DLD1 (cell line): ENCODE data around the gene KYNU.
"Not testable (repeated sequence)": the region's sequence is repeated elsewhere in the genome, so short reads cannot be mapped to it uniquely, and the experiment has no call there.

Experiments
- in situ Hi-C: cut with HindIII; loops from 2 replicates; pipeline ENCODE4 v1.10.0; 2017; ENCODE audit warnings: low sequenced_read_pairs

KYNU gene

DNA sequence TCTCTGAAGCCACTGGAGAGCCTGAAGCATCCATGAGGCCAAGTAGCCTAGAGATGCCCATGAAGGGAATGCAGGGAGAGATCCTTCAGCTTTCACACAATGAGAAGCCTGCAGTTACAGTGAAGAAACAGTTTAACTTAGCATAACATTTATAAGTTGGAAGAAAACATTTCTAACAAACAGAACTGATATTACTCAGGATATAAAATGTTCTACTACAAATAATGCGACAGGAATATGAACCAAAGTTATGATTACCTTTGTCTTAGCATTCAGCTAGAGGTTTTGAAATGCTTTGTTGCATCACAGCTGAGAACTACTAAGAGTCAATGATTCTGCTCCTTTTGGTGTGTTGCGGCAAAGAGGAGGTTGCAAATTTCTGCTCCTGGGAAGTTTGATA lies 6.9 kb upstream of the KYNU start:
- in situ Hi-C loops, result no loop called here

DNA sequence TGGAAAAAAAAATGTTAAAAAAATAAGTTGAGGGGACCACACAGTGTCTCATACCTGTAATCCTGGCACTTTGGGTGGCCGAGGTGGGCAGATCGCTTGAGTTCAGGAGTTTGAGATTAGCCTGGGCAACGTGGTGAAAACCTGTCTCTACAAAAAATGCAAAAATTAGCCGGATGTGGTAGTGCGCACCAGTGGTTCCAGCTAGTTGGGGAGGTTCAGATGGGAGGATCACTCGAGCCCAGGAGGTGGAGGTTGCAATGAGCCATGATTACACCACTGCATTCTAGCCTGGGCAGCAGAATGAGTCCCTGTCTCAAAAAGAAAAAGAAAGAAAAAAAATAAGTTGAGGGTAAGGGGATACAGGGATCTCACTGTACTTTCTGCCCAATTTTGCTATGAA lies 6.1 kb upstream of the KYNU start:
- in situ Hi-C loops, result no loop called here

DNA sequence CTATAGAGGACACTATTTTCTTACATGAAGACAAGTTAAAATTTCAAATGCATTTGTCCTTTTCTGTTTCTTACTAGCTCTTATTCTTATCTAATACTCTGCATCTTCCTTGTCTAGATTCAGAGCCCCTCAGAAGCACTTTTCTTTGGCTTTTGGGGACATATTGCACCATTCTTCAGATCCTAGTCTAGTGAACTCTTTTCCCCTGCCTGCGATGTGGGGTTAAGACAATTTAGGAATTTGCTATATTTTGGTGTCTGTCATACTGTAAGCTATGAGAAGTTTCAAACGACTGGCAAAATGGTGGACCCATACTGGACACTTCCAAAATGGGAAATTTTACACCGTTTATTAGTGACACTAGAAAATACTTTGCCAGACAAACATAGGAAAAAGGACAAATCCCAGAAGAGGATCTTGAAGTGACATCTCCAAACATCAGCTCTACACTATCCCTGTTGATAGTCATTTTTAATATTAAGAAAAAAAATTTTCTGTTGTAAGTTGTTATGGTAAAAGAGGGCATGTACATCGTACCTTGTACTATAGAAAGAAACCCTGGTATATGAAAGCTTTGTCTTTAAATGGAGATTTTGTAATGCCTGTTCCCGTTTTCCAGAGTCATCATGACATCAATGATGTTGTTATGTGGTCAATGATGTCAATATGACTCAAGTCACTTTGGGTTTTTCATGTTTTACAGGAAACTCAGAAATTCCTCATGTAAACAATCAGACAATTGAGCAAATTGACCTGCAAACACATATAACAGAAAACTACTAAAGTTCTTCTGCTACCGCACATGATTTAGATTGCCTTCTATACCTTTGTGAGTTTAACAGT lies 4.4 kb upstream of the KYNU start:
- in situ Hi-C loops, result no loop called here

DNA sequence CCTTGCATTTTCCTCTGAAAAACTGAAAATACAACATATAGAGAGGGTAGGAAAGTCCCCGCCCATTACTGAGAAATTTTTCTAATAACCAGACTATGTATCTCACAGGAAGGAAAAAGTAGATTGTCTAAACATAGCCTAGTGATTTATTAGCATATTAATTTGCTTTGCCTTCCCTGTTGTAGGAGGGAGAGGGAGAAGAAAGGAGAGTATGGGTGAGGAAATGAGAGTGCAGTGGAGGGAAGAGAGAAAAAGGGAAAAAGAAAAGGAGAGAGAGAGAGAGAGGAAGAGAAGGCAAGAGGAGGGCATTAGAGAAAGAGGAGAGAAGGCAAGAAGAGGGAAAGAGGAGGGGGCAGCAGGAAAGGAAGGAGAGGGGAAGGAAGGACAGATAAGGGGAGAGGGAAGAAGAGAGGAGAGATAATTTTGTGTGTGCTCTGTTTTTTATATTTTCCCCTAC lies 3.6 kb upstream of the KYNU start:
- in situ Hi-C loops, result no loop called here

DNA sequence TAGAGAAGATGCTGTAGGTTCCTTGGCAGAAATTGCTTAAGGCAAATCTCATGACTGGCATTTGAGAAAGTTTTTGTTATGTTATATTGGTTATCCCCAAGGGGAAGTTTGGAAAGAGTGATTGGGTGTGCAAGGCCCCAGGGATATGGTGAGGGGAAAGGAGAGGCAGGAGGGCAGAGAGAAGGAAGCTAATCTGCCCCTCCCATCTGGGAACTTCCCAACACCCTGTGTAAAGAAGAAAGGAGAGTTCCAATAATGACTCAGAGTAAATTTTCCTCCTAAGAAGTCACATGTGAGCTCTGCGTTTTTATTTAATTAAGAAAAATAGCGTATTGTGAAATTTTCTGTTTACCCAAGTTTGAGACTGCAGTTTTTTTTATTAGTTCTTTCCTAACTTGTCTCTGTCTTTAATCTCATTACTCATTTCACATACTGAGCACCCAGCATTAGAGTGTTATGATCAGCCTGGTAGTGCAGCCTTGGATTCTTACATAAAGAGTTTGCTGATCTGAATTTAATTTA lies 3.1 kb upstream of the KYNU start:
- in situ Hi-C loops, result no loop called here

DNA sequence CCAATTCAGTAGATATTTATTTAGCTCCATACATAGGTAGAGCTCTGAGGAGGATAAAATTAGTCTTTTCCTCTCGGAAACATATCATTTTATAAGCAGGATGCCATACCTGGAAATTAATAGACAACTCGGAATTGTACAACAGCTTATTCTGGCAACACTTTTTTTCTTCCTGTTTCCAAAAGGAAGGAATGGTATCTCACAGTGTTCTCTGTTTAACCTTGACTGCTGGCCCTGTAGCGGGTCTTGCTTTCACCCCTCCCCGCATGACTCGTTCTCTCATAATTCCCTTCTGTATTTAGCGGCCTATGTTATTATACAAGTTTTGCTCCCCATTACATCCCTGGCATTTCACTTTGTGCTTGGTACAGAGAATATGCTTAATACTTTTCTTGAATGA lies 2.5 kb upstream of the KYNU start:
- in situ Hi-C loops, result no loop called here

DNA sequence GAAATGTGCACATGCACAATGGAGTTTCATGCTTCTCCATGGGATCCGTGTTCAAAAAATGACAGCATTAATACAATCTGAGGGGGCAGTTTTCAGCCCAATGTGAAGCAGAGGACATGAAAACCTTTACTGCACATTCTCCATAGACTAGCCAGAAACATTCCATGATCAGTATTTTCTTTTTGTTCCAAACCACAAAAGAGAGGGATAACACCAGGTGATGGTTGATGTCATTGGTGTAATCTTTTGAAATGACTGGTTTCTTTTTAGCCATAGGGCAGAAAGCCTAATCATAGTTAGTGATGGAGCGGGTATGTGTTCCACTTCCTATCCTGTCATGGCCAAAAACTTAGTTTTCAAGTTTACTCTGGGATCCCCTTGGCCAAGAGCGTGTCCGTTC lies 1.8 kb upstream of the KYNU start:
- in situ Hi-C loops, result no loop called here

DNA sequence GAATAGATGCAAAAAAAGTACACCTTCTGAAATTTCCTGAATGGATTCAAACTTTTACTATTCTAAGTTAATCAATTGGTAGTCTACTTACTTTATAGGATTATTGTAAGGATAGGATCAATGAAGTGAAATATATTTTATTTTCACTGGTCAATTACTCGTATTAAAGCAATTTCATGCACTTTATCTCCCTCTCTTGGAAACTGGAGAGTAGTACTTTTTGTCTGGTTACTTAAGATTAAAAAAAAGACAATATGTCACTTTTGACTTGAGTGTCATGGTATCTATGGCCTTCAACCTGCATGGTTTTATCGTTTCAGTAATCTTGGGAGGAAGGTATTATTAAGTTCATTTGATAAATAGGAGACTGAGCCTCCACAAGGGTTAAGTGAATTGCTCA lies 1.0 kb upstream of the KYNU start:
- in situ Hi-C loops, result no loop called here

DNA sequence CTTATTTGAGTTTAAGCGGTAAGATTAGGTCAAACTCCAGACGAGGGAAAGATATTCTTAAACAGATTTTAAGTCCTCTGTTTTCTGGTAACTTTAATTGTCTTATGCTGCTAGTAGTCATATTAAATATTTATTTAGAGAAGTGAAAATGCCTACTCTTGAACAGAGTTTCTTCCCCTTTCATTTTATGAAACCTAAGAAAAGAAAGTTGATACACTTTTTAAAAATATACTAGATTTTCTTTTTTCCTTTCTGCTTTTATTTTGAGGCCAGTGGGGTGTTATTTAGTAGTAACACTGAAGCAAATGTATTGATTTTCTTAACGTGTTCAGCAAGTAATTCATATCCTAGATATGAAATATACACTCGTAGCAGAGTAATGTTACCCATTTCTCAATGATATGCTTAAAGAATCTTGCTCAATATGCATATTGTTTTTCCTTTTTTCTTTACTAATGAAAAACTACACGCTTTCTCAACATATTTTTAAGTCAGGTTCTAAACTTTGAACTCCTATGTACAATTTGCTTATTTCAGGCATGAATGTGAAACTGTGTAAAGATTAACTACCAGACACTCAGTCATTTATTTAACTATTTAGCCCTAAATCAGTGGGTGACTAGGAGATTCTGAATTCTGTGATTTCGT lies 691 bp downstream of the KYNU start:
- in situ Hi-C loops, result no loop called here

DNA sequence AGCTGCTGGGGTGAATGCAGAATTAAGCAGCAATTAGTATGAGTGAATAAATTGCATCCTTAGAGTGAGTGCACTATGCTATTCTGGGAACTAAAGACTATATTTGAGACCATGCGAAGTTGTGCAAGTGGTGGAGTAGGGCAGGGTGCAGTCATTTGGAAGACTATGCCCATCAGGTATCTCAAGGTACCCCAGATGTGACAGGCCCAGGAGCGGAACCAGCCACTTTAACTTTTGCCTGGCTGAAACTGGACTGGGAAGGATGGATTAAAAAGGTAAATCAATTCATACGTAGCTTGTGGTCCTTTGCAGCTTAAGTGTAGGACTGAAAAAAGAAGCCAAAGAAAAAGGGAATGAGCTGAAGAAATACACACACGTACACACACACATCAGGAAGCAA lies 1.7 kb downstream of the KYNU start:
- in situ Hi-C loops, result no loop called here

DNA sequence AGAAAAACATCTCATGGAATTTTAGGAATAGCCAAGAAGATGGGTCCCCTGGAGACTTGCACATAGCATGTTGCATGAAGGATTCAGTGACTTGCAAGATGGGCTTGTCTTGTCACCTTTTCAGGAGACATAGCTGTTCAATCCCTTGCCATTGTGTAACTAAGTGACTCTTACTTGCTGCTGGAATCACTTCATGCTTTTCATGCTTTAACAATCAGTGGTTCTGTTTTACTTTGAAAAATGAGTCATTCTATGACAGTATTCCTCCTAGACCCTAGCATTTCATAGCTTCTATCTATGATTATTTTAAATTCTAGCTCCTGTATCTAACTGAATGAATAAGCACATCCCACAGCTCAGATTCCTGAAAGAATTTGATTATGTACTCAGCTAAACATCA lies 2.8 kb downstream of the KYNU start:
- in situ Hi-C loops, result no loop called here

DNA sequence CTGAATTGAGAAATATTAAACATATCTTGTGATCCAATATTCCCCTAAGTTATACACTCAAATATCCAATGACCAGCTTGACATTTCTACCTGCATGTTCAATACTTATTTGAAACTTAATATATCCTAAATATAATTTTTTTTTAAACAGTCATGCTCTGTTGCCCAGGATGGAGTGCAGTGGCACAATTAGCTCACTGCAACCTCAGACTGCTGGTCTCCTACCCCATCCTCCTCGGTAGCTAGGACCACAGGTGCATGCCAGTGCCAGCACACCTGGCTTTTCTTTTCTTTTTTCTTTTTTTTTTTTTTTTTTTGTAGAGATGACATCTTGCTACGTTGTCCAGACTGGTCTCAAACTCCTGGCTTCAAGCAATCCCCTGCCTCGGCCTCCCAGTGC lies 4.2 kb downstream of the KYNU start:
- in situ Hi-C loops, result no loop called here

DNA sequence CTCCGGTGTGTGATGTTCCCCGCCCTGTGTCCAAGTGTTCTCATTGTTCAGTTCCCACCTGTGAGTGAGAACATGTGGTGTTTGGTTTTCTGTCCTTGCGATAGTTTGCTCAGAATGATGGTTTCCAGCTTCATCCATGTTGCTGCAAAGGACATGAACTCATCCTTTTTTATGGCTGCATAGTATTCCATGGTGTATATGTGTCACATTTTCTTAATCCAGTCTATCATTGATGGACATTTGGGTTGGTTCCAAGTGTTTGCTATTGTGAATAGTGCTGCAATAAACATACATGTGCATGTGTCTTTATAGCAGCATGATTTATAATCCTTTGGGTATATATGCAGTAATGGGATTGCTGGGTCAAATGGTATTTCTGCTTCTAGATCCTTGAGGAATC lies 5.0 kb downstream of the KYNU start:
- in situ Hi-C loops, result not testable (repeated sequence)

DNA sequence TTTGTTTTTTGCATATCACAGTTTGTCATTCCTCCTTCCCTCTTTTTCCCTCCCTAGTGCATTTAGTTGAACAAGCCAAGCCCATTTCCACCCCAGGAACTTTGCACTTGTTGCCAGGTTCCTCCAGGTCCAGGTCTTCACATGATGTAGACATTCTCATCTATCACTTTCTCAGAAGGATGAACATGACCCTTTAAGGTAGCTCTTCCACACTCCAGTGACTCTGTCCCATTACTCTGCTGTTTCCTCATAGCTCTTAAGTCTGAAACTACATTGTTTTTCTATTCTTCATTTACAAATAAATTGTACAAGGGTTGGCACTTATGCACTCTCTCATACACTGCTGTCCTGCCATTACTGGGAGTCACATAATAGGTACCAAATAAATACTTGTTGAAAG lies 6.1 kb downstream of the KYNU start:
- in situ Hi-C loops, result no loop called here

DNA sequence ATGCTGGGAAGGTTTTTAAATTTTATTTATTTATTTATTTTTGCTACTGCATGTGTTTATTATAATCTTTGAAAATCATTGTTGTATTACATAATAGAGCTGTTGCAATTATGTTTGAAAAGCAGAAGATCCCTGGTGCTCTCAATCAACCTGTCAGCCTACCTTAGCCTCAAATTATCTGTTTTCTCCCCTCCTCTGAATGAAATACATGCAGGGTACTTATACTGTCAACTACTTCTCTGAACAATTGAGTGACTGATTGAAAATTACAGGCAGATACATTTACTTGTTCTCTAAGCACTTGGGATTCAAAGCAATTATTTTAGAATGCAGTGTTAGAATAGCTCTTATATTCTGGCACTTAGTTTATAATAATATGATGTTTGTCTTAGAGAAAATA lies 8.1 kb downstream of the KYNU start:
- in situ Hi-C loops, result no loop called here

DNA sequence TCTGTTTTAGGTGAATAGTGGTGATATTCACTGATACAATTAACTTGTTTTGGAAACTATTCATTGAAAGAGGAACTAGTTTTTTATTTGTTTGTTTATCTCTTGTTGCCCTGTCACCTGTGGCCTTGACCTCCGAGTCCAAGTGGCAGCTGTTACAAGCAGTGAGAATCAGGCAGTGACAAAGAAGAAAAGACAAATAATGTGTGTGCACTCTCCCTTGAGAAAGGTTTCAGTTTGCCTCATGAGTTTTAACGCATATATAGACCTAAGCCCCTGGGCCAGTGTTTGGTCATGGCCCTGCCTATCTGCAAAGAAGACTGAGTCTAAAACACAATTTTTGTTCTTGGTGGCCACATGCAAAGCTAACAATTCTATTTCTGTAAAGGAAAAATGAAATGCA lies 15.3 kb downstream of the KYNU start:
- in situ Hi-C loops, result no loop called here

DNA sequence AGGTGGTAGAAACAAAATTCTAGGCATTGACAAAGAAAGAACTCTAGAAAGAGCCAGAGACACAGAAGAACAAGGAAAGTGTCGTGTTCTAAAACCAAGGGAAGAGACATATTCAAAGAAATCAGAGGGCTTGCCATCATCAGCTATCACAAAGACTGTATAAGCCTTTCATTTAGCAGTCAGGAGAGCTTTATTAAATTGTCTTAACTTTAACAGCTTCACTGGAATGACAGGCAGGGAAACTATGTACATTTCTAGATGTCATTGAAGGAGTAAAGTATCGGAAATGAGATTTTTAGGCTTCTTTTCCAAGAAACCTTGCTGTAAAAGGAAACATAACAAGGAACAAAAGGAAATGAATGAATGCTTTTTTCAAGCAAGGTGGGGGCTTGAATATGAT lies 15.8 kb downstream of the KYNU start:
- in situ Hi-C loops, result no loop called here

DNA sequence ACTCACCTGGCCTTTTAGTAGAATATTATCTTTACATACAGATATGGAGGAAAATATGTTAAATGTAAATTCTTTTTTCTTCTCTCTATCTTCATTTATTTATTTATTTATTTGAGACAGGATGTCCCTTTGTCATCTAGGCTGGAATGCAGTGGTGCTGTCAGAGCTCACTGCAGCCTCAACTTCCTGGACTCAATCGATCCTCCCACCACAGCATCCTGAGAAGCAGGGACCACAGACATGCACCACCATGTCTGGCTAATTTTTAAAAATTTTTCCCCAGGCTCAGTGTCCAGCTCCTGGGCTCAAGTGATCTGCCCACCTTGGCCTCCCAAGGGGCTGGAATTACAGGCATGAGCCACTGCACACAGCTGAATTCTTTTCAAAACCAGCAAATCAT lies 20.3 kb downstream of the KYNU start:
- in situ Hi-C loops, result no loop called here

DNA sequence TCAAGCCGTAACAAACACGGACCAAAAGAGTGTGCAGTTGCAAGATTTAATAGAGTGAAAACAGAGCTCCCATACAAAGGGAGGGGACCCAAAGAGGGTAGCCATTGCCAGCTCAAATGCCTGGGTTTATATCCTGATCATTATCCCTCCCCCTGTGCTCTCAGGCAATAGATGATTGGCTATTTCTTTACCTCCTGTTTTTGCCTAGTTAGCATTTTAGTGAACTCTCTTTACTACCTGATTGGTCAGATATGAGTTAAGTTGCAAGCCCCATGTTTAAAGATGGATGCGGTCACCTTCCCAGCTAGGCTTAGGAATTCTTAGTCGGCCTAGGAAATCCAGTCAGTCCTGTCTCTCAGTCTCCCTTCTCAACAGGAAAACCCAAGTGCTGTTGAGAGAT lies 22.9 kb downstream of the KYNU start:
- in situ Hi-C loops, result not testable (repeated sequence)

DNA sequence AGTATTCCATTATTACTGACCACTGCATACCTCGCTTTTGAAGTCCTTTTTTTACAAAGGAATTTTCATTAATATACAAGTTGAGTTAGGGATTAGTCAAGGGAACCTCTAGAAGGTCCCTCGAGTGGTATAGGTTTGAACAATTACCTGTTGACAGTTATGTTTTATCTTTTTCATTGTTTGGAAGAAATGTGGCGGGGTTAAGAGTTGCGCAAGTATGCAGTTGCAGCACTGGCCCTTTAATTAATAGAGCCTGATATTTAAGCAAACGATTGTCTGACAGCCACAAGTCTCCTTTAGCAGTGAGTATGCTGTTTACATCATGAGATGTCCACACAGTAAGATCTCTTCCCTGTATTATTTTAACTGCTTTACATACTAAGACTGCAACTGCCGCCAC lies 24.3 kb downstream of the KYNU start:
- in situ Hi-C loops, result no loop called here

DNA sequence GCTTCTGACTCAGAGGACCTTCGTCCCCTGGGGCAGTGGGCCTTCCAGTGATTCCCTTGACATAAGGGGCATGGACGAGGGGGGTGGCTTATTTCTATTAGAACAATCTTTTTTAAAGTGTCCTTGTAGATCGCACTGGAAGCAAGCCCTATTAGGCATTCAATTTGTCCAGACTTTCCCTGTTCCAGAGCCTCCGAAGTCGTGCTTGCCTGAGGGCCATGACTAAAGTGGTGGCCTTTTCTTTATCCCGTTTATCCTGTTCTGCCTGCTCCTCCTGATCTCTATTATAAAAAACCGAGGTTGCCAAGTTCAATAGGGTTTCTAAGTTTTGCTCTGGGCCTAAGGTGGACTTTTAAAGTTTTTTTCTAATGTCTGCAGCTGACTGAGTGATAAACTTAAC lies 26.3 kb downstream of the KYNU start:
- in situ Hi-C loops, result not testable (repeated sequence)

DNA sequence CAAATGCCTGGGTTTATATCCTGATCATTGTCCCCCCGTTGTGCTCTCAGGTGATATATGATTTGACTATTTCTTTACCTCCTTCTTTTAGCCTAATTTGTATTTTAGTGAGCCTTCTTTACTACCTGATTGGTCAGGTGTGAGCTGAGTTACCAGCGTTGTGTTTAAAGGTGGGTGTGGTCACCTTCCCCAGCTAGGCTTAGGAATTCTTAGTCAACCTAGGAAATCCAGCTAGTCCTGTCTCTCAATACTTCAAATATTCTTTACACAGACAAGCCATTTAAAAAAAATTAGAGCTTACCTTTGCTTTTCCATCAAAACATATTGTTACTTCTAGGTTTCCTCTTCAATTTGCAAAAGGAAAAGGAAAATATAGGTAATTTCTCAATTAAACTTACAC lies 30.2 kb downstream of the KYNU start:
- in situ Hi-C loops, result no loop called here
